ENCODE data around the gene KRT12. TPM values are rescaled to one million over a fixed set of nuclear protein-coding genes. Genes with fewer than 3 reads are reported as not detected.

Gene KRT12
- total and polyA plus RNA-seq, 9 of the 15 experiments (the other 6 are each of a cell fraction or from before 2014, with no cell fraction given): 0.18 to 7.0 (median 2.2) TPM

DNA sequence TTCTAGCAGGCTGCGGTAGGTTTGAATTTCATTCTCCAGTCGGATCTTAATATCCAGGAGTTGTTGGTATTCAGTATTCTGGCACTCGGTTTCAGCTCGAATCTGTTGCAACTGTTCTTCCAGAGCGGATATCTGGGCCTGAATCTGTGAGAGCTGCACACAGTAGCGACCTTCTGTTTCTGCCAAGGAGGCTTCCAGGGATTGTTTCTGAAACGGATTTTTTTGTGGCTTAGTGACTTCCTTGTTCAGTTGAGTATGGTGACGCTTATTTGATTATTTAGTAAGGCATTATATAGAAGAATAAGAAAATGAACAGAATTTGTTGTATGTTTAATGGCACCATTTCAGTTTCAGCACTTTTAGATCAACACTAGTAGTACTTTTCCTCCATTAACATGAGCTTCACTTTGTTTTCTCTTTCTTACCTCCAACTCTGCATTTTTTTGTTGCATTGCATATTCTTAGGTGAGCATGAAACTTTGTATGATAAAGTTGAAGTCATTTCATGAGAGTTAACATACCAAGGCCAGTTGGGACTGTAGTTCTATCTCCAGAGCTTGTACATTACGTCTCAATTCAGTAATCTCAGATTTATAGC is 47.4 kb downstream of the KRT12 start:
- POLR2A ChIA-PET: interaction anchor here (0.7 to 2.0 kb wide), 12 partner anchors 8 to 875 kb away, joined by 3 to 14 read pairs (median 4); partner anchors contain the start of genes EIF1 and KRT20
- CTCF ChIA-PET (ENCODE audit: low intra/inter-chr PET ratio): interaction anchor here (0.6 kb wide), 1 partner anchor 837 kb away, joined by 3 read pairs; no protein-coding TSS in a partner anchor
- ATAC-seq: peak; percentile 72
- in situ Hi-C loops (cut with MboI) (no loop called here), intact Hi-C loops (cut with micrococcal nuclease) (loop anchor here (1.0 to 5.0 kb wide), 2 partner anchors 9 to 848 kb away; no protein-coding TSS in a partner anchor)
- H3K4me1 ChIP-seq (replicated peaks in 1 of 2; ENCODE audit: control insufficient read depth in 2 of 2, insufficient read depth in 2 of 2, low read length in 2 of 2): peaks cover 14 to 37% of the 10 kb centered on the region in 2 experiments
- H3K27me3 ChIP-seq (ENCODE audit: control insufficient read depth in 2 of 2, insufficient read depth in 2 of 2, low read length in 2 of 2): no peaks in the 10 kb centered on the region
- 0% methylated on average over 9 of the region's 9 CpGs for WGBS (ENCODE audit: insufficient coverage, low coverage, missing lambda C conversion rate)
- peak; percentile 73 for FAIRE-seq
- peak overlapping the region; percentile 35; the same call in 1 of the 2 replicates for H2AFZ ChIP-seq (ENCODE audit: low read depth, low read length)
- H3K9ac ChIP-seq (ENCODE audit: insufficient read depth in 1 of 2, low read depth in 2 of 2, low read length in 2 of 2): peak overlapping the region; percentile 78 to 97
- peak overlapping the region; percentile 92 for H3K4me2 ChIP-seq (ENCODE audit: insufficient read depth, low read length)
- peaks cover 69% of the 10 kb centered on the region for H3K79me2 ChIP-seq (ENCODE audit: control insufficient read depth, insufficient read depth, low read length)
- H3K4me3 ChIP-seq: peak overlapping the region; percentile 67
- H3K36me3 ChIP-seq (ENCODE audit: control insufficient read depth, insufficient read depth, low read length): peaks cover 34% of the 10 kb centered on the region
- H3K27ac ChIP-seq (ENCODE audit: extremely low read depth, low read depth, low read length): peak overlapping the region; percentile 99
- DNase-seq (ENCODE audit: extremely low read depth in 1 of 4, low spot score in 3 of 4): peak in 3 of 4 experiments; percentile 15 to 68 (median 49)
- no peaks in the 10 kb centered on the region for H3K9me3 ChIP-seq (replicated peaks; ENCODE audit: control insufficient read depth, insufficient read depth, low read depth, low read length)
- H3K9me1 ChIP-seq (ENCODE audit: control insufficient read depth, insufficient read depth, low read length): peaks cover 5% of the 10 kb centered on the region
- TSS peak; percentile 87 for BruUV-seq (replicated peaks)
- H4K20me1 ChIP-seq (replicated peaks; ENCODE audit: control insufficient read depth, insufficient read depth, low read length): no peaks in the 10 kb centered on the region
- TF ChIP-seq EZH2 (IDR thresholded peaks at IDR 0.05; ENCODE audit: borderline replicate concordance, low read depth, low read length) (no peak), NR2C2 (CRISPR knock-in tag; IDR thresholded peaks at IDR 0.05) (no peak), NR2C2 (tag; IDR thresholded peaks at IDR 0.05) (peak; percentile 38; the same call in 1 of the 2 replicates), CCAR2 (IDR thresholded peaks at IDR 0.05; ENCODE audit: low read depth, low read length) (no peak), CHD1 (IDR thresholded peaks at IDR 0.05; ENCODE audit: low read length) (peak; percentile 61), NCOA6 (IDR thresholded peaks at IDR 0.05) (0 out of 2 replicates have a peak, but pooled peaks have one; percentile 3), NCOR1 (IDR thresholded peaks at IDR 0.05) (peak; percentile 41; the same call in 1 of the 2 replicates), CEBPB (tag; IDR thresholded peaks at IDR 0.05) (peak; percentile 59), GATA2 (CRISPR knock-in tag; IDR thresholded peaks at IDR 0.05) (peak; percentile 43; the same call in 1 of the 2 replicates), EP400 (IDR thresholded peaks at IDR 0.05) (peak; percentile 50), CSDE1 (IDR thresholded peaks at IDR 0.05) (0 out of 4 replicates have a peak, but pooled peaks of 1 of the 2 experiments have one; percentile 20), THRA (IDR thresholded peaks at IDR 0.05) (no peak), SUPT5H (IDR thresholded peaks at IDR 0.05) (peak; percentile 65), NCOA1 (IDR thresholded peaks at IDR 0.05; ENCODE audit: low read depth) (0 out of 2 replicates have a peak, but pooled peaks have one; percentile 4)
- TF ChIP-seq, protein P1, sequence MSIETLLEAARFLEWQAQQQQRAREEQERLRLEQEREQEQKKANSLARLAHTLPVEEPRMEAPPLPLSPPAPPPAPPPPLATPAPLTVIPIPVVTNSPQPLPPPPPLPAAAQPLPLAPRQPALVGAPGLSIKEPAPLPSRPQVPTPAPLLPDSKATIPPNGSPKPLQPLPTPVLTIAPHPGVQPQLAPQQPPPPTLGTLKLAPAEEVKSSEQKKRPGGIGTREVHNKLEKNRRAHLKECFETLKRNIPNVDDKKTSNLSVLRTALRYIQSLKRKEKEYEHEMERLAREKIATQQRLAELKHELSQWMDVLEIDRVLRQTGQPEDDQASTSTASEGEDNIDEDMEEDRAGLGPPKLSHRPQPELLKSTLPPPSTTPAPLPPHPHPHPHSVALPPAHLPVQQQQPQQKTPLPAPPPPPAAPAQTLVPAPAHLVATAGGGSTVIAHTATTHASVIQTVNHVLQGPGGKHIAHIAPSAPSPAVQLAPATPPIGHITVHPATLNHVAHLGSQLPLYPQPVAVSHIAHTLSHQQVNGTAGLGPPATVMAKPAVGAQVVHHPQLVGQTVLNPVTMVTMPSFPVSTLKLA (conservative IDR thresholded peaks at IDR 0.05): peak in 1 of 2 experiments; percentile 2; a peak in 1 of 4 replicates
- TF ChIP-seq, protein P2, sequence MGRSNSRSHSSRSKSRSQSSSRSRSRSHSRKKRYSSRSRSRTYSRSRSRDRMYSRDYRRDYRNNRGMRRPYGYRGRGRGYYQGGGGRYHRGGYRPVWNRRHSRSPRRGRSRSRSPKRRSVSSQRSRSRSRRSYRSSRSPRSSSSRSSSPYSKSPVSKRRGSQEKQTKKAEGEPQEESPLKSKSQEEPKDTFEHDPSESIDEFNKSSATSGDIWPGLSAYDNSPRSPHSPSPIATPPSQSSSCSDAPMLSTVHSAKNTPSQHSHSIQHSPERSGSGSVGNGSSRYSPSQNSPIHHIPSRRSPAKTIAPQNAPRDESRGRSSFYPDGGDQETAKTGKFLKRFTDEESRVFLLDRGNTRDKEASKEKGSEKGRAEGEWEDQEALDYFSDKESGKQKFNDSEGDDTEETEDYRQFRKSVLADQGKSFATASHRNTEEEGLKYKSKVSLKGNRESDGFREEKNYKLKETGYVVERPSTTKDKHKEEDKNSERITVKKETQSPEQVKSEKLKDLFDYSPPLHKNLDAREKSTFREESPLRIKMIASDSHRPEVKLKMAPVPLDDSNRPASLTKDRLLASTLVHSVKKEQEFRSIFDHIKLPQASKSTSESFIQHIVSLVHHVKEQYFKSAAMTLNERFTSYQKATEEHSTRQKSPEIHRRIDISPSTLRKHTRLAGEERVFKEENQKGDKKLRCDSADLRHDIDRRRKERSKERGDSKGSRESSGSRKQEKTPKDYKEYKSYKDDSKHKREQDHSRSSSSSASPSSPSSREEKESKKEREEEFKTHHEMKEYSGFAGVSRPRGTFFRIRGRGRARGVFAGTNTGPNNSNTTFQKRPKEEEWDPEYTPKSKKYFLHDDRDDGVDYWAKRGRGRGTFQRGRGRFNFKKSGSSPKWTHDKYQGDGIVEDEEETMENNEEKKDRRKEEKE (IDR thresholded peaks at IDR 0.05; ENCODE audit: borderline replicate concordance in 1 of 2, control insufficient read depth in 1 of 2, low read depth in 2 of 2, low read length in 1 of 2): peak in 1 of 2 experiments; percentile 65; a peak in 1 of 4 replicates
